ENCODE data around the gene CHAT.

CHAT gene

GRCh38 chr10:49615721-49616120 is 1.9 kb downstream of the CHAT start:
- Histone ChIP-seq H3K4me1 (peaks cover 14% of the 10 kb centered on the region), H3K9ac (no peak overlapping the region), H3K9me3 (ENCODE audit: control insufficient read depth, low read length) (no peaks in the 10 kb centered on the region), H3K27ac (no peak overlapping the region), H3K79me2 (no peaks in the 10 kb centered on the region), H3K36me3 (ENCODE audit: control insufficient read depth, insufficient read depth, low read length) (no peaks in the 10 kb centered on the region), H3K4me3 (ENCODE audit: low read depth, low read length) (no peak overlapping the region), H2AFZ (no peak overlapping the region), H3K4me2 (ENCODE audit: low read length) (no peak overlapping the region), H3K27me3 (ENCODE audit: control insufficient read depth, insufficient read depth, low read length) (peaks cover 4% of the 10 kb centered on the region)
- TF ChIP-seq CTCF (IDR thresholded peaks at IDR 0.05), result no peak

GRCh38 chr10:49616421-49617101 is 2.7 kb downstream of the CHAT start:
- no peak overlapping the region for H2AFZ ChIP-seq
- H3K4me1 ChIP-seq, result peaks cover 6% of the 10 kb centered on the region
- peaks cover 4% of the 10 kb centered on the region for H3K27me3 ChIP-seq (ENCODE audit: control insufficient read depth, insufficient read depth, low read length)

GRCh38 chr10:49617121-49618020 is 3.5 kb downstream of the CHAT start:
- Histone ChIP-seq H3K4me2 (ENCODE audit: low read length) (no peak overlapping the region), H3K27me3 (ENCODE audit: control insufficient read depth, insufficient read depth, low read length) (peaks cover 4% of the 10 kb centered on the region), H3K4me1 (peaks cover 6% of the 10 kb centered on the region)

More at GRCh38 chr10:49616421-49617101, 2.7 kb downstream of the CHAT start:
- Histone ChIP-seq H3K27ac (no peak overlapping the region), H3K9me3 (ENCODE audit: control insufficient read depth, low read length) (no peaks in the 10 kb centered on the region), H3K36me3 (ENCODE audit: control insufficient read depth, insufficient read depth, low read length) (no peaks in the 10 kb centered on the region), H3K4me2 (ENCODE audit: low read length) (no peak overlapping the region), H3K4me3 (ENCODE audit: low read depth, low read length) (no peak overlapping the region), H3K9ac (no peak overlapping the region), H3K79me2 (no peaks in the 10 kb centered on the region)
- no peak for TF ChIP-seq CTCF (IDR thresholded peaks at IDR 0.05)

GRCh38 chr10:49618821-49619220 is 5.0 kb downstream of the CHAT start:
- Histone ChIP-seq H3K4me1 (peaks cover 4% of the 10 kb centered on the region), H3K79me2 (no peaks in the 10 kb centered on the region), H3K27me3 (ENCODE audit: control insufficient read depth, insufficient read depth, low read length) (no peaks in the 10 kb centered on the region), H3K4me3 (ENCODE audit: low read depth, low read length) (no peak overlapping the region), H3K9ac (no peak overlapping the region), H3K36me3 (ENCODE audit: control insufficient read depth, insufficient read depth, low read length) (no peaks in the 10 kb centered on the region), H2AFZ (no peak overlapping the region), H3K4me2 (ENCODE audit: low read length) (no peak overlapping the region), H3K9me3 (ENCODE audit: control insufficient read depth, low read length) (no peaks in the 10 kb centered on the region), H3K27ac (no peak overlapping the region)
- no peak for TF ChIP-seq CTCF (IDR thresholded peaks at IDR 0.05)

More at GRCh38 chr10:49617121-49618020, 3.5 kb downstream of the CHAT start:
- H3K27ac ChIP-seq, result no peak overlapping the region
- no peaks in the 10 kb centered on the region for H3K9me3 ChIP-seq (ENCODE audit: control insufficient read depth, low read length)
- no peak overlapping the region for H3K9ac ChIP-seq
- no peaks in the 10 kb centered on the region for H3K79me2 ChIP-seq
- no peak for TF ChIP-seq CTCF (IDR thresholded peaks at IDR 0.05)
- no peak overlapping the region for H2AFZ ChIP-seq
- no peak overlapping the region for H3K4me3 ChIP-seq (ENCODE audit: low read depth, low read length)
- H3K36me3 ChIP-seq (ENCODE audit: control insufficient read depth, insufficient read depth, low read length), result no peaks in the 10 kb centered on the region

Data from parathyroid adenoma (tissue), 2 donors.